Activated CD4-positive, alpha-beta T cell treated with anti-CD3 and anti-CD28 coated beads, Interleukin-2, amount 50 U/mL, for 16 hours (primary cell): ENCODE data around the gene INTS13.
"Not testable (repeated sequence)": the region's sequence is repeated elsewhere in the genome, so short reads cannot be mapped to it uniquely, and the experiment has no call there.

Source experiments
- DNase-seq: peaks from one replicate; pipeline ENCODE4 v3.0.0-alpha.2; 2020

INTS13 gene

GRCh38 chr12:26937863-26938700 is at the start of gene INTS13, which contains the start of gene FGFR1OP2:
Gene INTS13 (minus strand): TSS chr12:26937981. CDS start chr12:26936803, 1,178 bp downstream.
Gene FGFR1OP2 (plus strand): TSS chr12:26938470. CDS start chr12:26954159, 15,689 bp downstream.
- peak; percentile 99 for DNase-seq

GRCh38 chr12:26982866-26983265 is 45.1 kb upstream of the INTS13 start:
- DNase-seq: no peak

DNA sequence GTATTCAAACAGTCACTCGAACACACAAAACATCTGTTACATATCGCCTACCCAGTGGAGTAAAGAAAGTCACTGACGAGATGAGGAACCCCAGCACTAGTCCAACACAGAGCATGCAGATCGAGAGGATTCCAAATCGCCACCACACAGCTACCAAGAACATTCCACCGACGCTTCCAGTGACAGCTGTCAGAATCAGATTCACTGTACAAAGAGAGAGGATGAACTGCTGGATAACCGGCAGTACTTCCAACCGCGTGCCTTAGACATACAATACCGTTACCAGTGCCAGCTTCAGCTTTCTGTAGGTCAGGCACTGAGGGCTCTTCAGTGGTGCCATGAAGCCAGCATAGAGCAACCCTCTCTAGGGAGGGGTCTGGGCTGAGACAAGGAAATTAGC is 42.0 kb upstream of the INTS13 start:
- DNase-seq: no peak

DNA sequence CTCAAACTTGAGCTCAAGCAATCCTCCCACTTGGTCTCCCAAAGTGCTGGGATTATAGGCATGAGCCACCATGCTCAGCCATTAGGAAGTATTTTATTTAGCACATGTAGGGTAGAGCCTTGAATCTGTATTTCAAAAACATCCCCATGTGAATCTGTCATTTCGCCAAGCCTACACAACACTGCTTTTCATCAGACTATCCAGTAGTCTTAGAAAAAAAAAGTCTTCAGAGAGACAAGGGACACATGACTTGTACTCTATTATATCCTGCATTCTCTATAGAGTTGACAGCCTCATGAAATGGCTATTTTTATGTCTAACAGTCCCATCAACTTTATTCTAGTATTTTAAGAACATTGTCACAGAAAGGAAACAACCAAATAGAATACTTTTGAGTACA is 41.0 kb upstream of the INTS13 start:
- no peak for DNase-seq

DNA sequence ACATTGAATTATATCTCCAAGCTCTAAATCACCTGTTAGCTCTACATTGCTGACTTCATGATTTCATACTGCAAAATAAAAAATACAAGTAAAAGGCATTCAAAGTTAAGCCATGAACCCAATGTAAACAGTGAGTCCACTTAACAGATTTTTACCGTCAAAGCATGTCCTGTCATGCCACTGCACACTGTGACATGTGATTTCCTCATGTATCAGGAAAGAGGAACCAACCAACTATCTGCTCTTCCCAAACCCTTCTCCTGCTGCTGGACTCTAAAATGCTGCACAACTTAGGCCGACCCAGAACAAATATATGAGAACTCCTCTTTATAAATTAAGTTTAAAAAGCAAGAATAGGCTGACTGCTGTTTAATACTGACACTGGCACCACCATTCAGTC is 38.9 kb upstream of the INTS13 start:
- no peak for DNase-seq

DNA sequence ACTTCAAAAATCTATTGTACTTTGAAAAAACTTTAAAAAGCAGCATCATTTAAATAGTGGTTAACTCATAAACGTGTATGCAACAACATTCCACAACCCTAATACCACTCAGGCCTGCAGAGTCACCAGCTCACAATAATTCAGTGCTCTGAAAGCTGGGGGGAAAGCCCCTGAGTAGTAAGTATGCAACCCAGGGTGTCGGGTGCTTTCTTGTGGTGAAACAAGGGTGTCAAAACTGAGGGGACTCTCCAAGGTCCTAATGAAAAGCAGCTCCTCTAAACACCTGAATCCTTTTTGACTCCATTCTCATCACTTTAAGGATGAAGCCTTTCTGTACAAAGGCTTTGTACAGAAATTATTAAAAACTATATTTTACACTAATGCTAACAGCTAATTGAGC is 34.2 kb upstream of the INTS13 start:
- DNase-seq: peak; percentile 80

GRCh38 chr12:26970136-26970535 is 32.4 kb upstream of the INTS13 start:
- DNase-seq: no peak

DNA sequence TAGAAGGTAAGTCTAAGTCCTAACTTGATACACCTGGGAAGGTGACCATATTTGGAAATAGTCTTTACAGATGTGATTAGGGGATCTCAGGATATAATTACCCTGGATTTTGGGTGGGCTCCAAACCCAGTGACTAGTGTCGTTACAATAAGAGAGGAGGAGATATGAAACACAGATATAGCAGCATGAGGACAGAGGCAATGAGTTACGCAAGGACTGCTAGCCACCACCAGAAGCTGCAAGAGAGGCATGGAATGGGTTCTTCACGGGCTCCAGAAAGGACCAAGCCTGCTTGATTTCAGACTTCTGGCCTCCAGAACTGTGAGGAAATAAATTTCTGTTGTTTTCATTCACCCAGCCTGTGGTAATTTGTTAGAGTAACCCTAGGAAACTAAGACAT is 29.1 kb upstream of the INTS13 start:
- no peak for DNase-seq

DNA sequence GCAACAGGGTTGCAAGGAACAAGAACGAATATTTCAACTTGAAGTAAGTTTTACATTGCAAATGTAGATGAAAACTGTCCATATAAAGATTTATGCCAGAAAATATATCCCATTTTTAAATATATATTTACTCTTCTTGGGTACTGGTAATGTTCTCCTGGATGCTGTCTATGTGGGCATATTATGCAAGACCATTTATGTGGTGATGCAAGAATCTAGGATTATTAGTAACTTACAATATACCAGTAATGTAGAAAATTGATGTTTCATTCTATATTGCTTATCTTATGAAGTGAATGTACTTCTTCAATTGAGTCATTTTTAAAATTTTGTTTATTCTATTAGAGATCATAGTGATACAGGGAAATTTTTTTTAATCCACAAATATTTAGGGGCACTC is 25.6 kb upstream of the INTS13 start:
- DNase-seq: no peak

DNA sequence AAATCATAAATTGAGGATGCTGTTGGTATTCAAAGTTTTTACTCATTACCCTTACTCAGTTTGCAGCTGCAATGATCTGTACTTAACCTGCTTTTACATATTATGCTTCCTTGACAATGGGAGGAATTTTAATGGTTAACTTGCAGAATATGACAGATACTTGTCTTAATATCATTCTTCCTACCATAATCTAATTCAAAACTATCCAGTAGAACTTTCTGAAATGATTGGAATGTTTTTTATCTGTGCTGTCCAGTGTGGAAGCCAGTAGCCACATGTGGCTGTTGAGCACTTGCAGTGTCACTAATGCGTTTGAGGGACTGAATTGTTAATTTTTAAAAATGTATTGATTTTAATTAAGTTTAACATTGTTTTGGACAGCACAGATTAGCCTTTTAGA is 24.0 kb upstream of the INTS13 start:
- no peak for DNase-seq

- not testable (repeated sequence) for DNase-seq
Measured at GRCh38 chr12:26961391-26961790, 23.6 kb upstream of the INTS13 start.

- no peak for DNase-seq
Measured at GRCh38 chr12:26954027-26954426, 16.2 kb upstream of the INTS13 start.

GRCh38 chr12:26953447-26953846 is 15.7 kb upstream of the INTS13 start:
- DNase-seq: no peak

DNA sequence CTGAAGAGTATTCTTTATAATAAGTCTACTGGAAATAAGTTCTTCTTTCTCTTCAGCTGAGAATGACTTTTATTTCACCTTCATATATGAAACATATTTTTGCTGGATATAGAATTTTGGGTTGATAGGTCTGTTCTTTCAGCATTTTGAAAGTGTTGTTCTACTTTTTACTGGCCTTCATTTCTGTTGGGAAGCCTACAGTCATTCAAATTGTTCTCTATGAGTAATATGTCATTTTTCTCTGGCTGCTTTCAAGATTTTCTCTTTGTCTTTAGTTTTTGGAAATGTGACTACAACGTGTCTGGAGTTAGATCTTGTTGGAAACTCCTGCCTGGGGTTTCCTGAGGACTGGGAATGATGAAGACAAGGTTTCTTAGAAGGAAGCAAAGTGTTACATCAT is 10.5 kb upstream of the INTS13 start:
- no peak for DNase-seq

- DNase-seq: no peak
Measured at GRCh38 chr12:26941215-26941594, 3.4 kb upstream of the INTS13 start.

GRCh38 chr12:26940516-26941214 is 2.9 kb upstream of the INTS13 start:
- DNase-seq: peak; percentile 27

DNA sequence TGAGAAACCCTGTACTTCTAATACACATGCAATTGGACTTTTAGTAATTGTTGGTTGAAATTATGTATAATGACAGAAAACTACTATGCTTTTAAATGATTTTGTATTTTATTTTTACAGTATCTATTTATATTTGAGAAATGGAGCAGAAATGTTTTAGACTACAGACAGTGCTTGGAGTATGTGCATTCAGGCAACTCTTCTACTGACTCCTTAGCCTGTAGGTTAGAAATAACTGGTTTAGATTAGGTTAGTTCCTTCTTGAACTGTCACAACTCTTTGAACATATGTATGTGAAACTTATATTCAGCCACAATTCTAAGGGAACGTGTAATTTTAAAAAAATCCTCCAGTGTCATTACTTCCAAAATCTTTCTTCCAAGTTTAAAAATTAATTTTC is 2.2 kb upstream of the INTS13 start:
- DNase-seq: no peak

GRCh38 chr12:26939192-26939832 is 1.5 kb upstream of the INTS13 start:
- no peak for DNase-seq

GRCh38 chr12:26938701-26939062 is 901 bp upstream of the INTS13 start:
- peak; percentile 25 for DNase-seq

DNA sequence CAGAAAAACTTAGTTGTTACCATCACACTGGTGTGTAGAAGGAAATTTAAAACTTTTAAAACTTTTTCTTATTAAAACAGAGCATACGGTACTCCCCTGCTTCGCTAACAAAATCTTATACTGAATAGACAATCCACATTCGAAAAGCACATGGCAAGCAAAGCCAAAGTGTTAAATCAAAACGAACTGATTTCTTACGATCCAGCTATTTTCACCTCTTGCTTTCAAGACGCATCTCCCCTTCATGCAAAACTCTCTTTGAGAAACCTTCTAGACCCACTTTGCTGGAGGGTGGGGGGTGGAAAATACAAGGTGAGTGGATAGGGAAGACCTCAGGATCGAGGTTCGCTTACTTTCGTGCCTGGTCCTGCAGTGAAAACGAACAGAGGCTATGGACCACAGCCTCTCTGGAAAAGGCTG is 328 bp downstream of the INTS13 start:
- DNase-seq: no peak

- no peak for DNase-seq
Measured at GRCh38 chr12:26936559-26937442, 980 bp downstream of the INTS13 start.

- DNase-seq: peak; percentile 71
Measured at GRCh38 chr12:26935636-26936378, 2.0 kb downstream of the INTS13 start.
